IPS-18a (cell line): ENCODE results near the gene TMEM123.
A peak's percentile ranks its signal among the peaks of the same experiment; 100 is the strongest.

ENCODE experiments used
- H3K27ac ChIP-seq: one replicate; pipeline ENCODE4 v1.5.1; 2013; ENCODE audit warnings: low read length
- H3K27me3 ChIP-seq: one replicate; pipeline ENCODE4 v1.6.1; 2013; ENCODE audit warnings: mild to moderate bottlenecking, low read length; ENCODE audit not compliant: control insufficient read depth, insufficient read depth
- H3K36me3 ChIP-seq: one replicate; pipeline ENCODE4 v1.6.1; 2013; ENCODE audit warnings: low read depth, low read length; ENCODE audit not compliant: control insufficient read depth
- H3K4me1 ChIP-seq: one replicate; pipeline ENCODE4 v1.6.1; 2013; ENCODE audit warnings: low read depth, low read length; ENCODE audit not compliant: control insufficient read depth
- H3K4me3 ChIP-seq: one replicate; pipeline ENCODE4 v1.5.1; 2013; ENCODE audit warnings: low read length
- H3K9ac ChIP-seq: one replicate; pipeline ENCODE4 v1.6.1; 2013; ENCODE audit warnings: mild to moderate bottlenecking, low read length, moderate library complexity
- H3K9me3 ChIP-seq: one replicate; pipeline ENCODE4 v1.6.1; 2013; ENCODE audit warnings: low read depth, low read length; ENCODE audit not compliant: control insufficient read depth

TMEM123 gene, protein sequence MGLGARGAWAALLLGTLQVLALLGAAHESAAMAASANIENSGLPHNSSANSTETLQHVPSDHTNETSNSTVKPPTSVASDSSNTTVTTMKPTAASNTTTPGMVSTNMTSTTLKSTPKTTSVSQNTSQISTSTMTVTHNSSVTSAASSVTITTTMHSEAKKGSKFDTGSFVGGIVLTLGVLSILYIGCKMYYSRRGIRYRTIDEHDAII

DNA sequence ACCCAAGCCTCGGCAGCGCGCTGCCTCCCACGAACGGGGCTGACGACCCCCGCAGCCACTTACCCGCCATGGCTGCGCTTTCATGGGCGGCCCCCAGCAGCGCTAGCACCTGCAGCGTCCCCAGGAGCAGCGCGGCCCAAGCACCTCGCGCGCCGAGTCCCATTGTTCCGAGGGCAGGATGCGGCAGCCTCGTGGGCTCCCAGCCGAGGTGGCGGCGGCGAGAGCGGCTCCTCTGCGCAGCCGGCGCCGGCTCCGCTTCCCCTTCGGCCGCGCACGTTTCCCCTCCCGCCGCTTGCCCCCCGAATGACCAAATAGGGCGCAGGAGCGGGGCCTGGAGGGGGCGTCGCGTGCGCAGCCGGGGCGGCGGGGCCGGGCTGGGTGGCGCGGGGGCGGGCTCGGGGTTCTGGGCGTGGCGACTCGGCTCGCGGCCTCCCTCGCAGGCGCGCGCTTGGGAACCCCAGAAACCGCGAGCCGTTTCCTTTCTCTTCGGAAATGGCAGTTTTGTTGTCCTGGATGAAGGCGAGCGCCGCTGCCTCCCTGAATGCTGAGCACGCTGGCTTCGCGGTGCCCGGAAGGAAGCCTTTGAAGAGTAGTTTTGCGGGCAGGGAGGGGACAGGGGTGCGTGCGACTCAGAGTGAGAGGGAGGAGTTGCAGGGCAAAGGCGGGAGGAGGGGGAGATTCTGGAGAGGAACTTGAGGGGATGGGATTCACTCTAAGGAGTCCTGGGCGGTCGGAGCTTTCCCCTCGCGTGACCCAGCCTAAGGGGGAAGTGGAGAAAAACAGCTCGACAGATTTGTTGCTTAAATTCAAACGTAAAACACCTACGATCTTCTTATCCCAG is at the start of gene TMEM123:
TMEM123 (minus strand) TSS at position 305 of the 841 bp plus-strand sequence; CDS start at position 163, 142 bp downstream.
- peaks cover 27% of the 10 kb centered on the region for H3K4me1 ChIP-seq
- no peaks in the 10 kb centered on the region for H3K9me3 ChIP-seq
- H3K4me3 ChIP-seq, result peak within 1 kb of the TSS; percentile 81
- H3K27me3 ChIP-seq, result peaks cover 16% of the 10 kb centered on the region
- H3K36me3 ChIP-seq, result peaks cover under 1% of the 10 kb centered on the region
- peak within 1 kb of the TSS; percentile 22 for H3K27ac ChIP-seq
- peak within 1 kb of the TSS; percentile 82 for H3K9ac ChIP-seq

DNA sequence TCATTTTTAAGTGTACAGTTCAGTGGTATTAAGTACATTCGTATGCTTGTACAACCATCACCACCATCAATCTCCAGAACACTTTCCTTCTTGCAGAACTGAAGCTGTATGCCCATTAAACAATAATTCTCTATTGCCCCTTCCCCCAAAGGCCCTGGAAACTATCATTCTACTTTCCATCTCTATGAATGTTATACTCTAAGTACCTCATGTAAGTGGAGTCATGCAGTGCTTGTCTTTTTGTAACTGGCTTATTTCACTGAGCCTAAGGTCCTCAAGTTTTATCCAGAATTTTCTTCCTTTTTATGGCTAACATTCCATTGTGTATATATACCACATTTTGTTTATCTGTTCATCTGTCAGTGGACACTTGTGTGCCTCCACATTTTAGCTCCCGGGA is 48.3 kb upstream of the TMEM123 start:
- H3K27ac ChIP-seq, result no peak overlapping the region
- no peaks in the 10 kb centered on the region for H3K4me1 ChIP-seq
- H3K4me3 ChIP-seq, result no peak overlapping the region
- no peak overlapping the region for H3K9ac ChIP-seq
- no peaks in the 10 kb centered on the region for H3K36me3 ChIP-seq
- H3K27me3 ChIP-seq, result no peaks in the 10 kb centered on the region
- H3K9me3 ChIP-seq, result no peaks in the 10 kb centered on the region

DNA sequence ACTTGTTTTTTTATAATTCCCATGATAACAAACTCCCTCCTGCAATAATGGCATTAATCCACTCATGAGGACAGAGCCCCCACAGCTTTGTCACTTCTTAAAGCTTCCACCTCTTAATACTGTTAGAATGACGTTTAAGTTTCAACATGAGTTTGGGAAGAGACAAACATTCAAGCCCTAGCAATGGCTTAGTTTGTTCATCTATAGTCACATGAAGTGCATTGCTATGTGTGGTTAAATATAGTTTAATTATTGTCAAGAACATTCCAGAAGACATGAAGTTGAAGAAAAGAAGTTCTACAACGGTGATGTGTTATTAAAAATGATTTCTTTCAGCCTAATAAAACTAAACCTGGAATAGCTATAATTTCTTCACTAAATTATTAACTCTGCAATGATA is 47.4 kb upstream of the TMEM123 start:
- Histone ChIP-seq H3K36me3 (no peaks in the 10 kb centered on the region), H3K4me1 (no peaks in the 10 kb centered on the region), H3K9me3 (no peaks in the 10 kb centered on the region), H3K4me3 (no peak overlapping the region), H3K27me3 (no peaks in the 10 kb centered on the region), H3K9ac (no peak overlapping the region), H3K27ac (no peak overlapping the region)

DNA sequence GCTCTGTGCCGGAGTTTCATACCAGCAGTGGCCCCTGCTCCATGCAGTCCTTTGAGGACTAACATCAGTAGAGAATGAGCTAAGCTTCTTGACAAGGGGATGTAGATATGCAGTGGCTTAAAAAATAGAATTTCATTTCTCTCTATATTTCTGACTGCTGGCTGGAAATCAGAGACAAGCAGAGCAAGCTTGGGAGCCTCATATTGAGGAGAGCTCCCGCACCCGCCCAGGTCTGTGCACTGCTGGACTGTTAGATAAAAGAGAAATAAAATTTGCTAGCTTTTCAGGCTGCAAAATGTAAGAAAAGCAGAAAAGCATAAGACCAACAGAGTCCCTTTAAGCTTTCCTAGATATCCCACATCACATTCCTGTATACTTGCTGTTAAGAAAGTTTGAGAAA is 46.6 kb upstream of the TMEM123 start:
- no peaks in the 10 kb centered on the region for H3K36me3 ChIP-seq
- no peaks in the 10 kb centered on the region for H3K9me3 ChIP-seq
- H3K4me3 ChIP-seq, result no peak overlapping the region
- no peak overlapping the region for H3K27ac ChIP-seq
- H3K27me3 ChIP-seq, result no peaks in the 10 kb centered on the region
- no peaks in the 10 kb centered on the region for H3K4me1 ChIP-seq
- no peak overlapping the region for H3K9ac ChIP-seq

DNA sequence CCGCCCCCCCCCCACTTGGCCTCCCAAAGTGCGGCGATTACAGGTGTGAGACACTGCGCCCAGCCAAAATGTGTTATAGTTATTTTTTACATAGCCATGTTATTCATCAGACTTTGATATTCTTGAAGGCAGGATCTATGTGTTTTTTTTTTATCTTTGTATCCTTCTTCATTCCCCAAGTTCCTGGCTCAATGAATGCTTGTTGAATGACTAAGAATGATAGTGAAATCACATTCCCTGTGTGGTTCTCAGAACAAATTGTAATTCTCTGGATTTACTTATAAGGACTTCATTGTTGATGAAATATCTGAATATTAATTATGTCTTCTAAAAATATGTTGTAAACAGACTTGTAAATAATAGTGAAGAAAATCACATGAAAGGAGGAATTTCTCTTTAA is 44.5 kb upstream of the TMEM123 start:
- H3K36me3 ChIP-seq, result no peaks in the 10 kb centered on the region

DNA sequence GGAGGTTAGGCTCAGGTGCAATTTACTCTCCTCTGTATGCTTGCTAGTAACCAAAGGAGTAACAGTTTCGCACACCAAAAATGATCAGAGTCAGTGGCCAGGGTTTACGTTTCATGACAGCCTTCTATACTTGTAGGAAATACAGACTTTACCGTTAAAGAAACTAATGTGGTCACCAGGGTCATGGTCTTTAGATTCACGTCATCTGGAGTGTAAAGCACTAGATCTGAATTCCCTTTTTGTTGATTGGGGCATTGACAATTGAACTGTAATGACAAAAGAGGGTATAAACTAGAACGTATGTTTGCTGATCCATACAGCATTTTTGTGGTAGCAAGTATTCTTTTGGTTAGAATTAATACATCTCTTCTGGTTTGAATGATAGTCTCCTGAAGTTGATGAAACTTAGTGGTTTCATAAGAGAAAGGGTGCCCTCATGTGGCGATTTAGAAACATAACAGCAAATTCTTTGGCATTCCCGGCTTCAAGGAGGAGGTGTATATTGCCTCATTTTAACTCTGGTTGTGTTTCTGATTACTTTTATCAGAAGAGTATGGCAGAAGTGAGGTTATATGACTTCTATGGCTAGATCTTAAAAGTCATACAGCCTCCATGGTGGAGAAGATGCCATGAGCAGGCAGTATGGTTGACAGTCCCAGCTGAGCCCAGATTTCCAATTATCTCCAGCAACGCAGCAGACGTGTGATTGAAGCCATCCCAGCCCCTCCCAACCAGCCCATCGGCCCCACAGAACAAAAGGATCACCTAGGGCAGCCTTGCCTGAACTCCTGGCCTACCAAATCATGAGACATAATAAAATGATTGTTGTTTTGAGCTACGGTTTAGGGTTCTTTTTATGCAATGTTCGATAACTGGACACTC is 42.8 kb upstream of the TMEM123 start:
- H3K27ac ChIP-seq, result no peak overlapping the region
- no peaks in the 10 kb centered on the region for H3K36me3 ChIP-seq
- H3K9ac ChIP-seq, result no peak overlapping the region
- H3K9me3 ChIP-seq, result no peaks in the 10 kb centered on the region
- no peaks in the 10 kb centered on the region for H3K4me1 ChIP-seq
- peak overlapping the region; percentile 9 for H3K4me3 ChIP-seq
- no peaks in the 10 kb centered on the region for H3K27me3 ChIP-seq

More for the DNA sequence above, 44.5 kb upstream of the TMEM123 start:
- H3K4me3 ChIP-seq, result no peak overlapping the region
- no peak overlapping the region for H3K9ac ChIP-seq
- no peak overlapping the region for H3K27ac ChIP-seq
- H3K4me1 ChIP-seq, result no peaks in the 10 kb centered on the region
- H3K27me3 ChIP-seq, result no peaks in the 10 kb centered on the region
- H3K9me3 ChIP-seq, result no peaks in the 10 kb centered on the region

DNA sequence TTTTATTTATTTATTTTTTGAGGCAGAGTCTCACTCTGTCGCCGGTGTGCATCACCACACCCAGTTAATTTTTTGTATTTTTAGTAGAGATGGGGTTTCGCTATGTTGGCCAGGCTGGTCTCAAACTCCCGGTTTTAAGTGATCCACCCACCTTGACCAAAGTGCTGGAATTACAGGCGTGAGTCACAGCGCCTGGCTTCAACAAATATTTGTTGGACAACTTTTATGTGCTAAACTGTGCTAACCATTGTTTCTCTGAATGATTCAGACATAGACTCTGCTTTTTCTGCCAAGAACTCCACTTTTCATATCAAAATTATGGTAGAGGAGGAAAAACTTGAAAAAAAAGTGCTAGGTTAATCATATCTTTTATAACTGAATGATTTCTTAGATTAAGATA is 41.7 kb upstream of the TMEM123 start:
- H3K4me3 ChIP-seq, result no peak overlapping the region
- no peaks in the 10 kb centered on the region for H3K4me1 ChIP-seq
- H3K9ac ChIP-seq, result no peak overlapping the region
- no peaks in the 10 kb centered on the region for H3K27me3 ChIP-seq
- no peak overlapping the region for H3K27ac ChIP-seq
- no peaks in the 10 kb centered on the region for H3K36me3 ChIP-seq
- H3K9me3 ChIP-seq, result no peaks in the 10 kb centered on the region

DNA sequence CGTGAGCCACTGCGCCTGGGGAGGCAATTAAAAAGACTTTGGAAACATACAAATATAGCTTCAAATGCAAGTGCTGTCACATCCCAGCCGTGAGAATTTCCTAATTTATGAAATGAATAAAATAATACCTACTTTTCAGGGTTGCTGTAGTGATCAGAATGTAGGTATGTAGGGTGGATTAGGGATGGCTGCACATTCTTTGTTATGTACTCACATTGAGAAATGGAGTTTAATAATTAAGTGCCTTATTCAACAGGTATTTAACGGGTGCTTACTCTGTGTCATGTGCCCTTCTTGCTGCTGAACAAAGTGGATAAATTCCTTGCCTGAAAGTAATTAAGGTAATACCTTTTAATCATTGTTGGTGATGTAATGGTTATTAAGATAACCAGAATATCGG is 41.0 kb upstream of the TMEM123 start:
- Histone ChIP-seq H3K36me3 (no peaks in the 10 kb centered on the region), H3K9ac (no peak overlapping the region), H3K27ac (no peak overlapping the region), H3K27me3 (no peaks in the 10 kb centered on the region), H3K4me3 (no peak overlapping the region), H3K9me3 (no peaks in the 10 kb centered on the region), H3K4me1 (no peaks in the 10 kb centered on the region)

DNA sequence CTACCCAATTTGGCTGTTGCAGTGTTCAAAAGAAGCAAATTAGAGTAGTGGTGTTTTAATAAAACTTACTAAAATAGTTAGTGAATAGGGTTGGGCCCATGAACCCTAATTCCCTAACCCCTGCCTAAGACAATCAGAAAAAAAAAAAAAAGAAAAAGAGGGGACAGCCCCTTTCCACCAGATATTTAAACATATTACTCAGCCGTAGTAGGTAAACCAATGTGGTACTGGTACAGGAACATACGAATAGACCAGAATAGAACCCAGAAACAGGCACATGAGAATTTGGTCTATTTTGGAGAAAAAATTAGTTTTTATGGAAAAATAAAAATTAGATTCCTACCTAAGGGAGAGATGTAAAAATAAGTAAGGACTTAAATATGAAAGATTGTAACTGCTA is 39.4 kb upstream of the TMEM123 start:
- Histone ChIP-seq H3K9ac (no peak overlapping the region), H3K4me3 (no peak overlapping the region), H3K27ac (no peak overlapping the region), H3K36me3 (no peaks in the 10 kb centered on the region), H3K9me3 (no peaks in the 10 kb centered on the region), H3K4me1 (no peaks in the 10 kb centered on the region), H3K27me3 (no peaks in the 10 kb centered on the region)

DNA sequence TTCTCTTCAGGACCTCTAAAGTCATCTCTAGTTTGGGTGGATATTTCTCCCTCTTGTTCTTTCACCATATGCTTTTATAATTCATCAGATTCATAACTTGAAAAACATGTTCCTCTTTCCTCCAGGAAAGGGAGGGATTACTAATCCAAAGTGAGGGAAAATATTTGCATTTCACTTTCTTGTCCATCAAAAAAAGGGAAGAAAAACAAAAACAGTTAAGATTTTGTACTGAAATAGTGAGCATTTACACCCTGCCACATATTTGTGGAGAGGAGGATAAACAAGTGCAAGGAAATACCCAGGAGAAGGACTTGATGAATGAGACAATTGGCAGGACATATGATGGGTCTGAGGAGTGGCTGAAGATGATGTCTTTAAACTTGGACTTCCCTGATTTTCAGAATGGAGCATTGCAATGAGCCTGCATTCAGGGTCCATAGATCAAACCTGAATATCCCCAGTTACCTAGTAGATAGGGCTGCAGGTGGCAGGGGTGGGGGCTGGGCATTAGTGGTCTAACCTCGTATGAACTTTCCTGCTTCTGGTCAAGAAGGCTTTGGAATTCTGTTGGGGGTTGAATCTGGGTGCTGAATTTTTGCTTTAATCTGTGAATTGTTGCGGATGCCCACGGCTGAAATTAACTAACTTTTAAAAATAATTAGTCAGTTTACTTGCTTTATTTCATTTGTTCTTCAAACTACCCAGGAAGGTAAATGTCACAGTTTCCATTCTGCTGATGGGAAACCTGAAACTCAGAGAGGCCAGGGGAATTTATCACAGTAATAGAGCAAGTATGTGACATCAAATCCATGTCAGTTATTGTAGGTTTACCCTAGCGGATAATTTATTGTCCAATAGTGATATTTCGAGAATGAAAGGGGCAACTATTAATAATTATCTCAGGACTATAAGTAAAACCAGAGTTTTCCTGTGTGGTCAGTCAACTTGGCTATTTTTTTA is 36.9 kb upstream of the TMEM123 start:
- Histone ChIP-seq H3K4me1 (no peaks in the 10 kb centered on the region), H3K9ac (no peak overlapping the region)

More for the DNA sequence above, 36.9 kb upstream of the TMEM123 start:
- no peaks in the 10 kb centered on the region for H3K36me3 ChIP-seq
- no peaks in the 10 kb centered on the region for H3K27me3 ChIP-seq
- H3K9me3 ChIP-seq, result no peaks in the 10 kb centered on the region
- no peak overlapping the region for H3K27ac ChIP-seq
- H3K4me3 ChIP-seq, result no peak overlapping the region
